K562 (cell line): Measurements from ENCODE around the gene GOLGA5. TPM values are rescaled to one million over a fixed set of nuclear protein-coding genes. Genes with fewer than 3 reads are reported as not detected.

Source experiments
- CBFA2T2 ChIP-seq: fragments of 450-650 bp; conservative IDR thresholded peaks from 2 replicates; pipeline ENCODE4 v1.6.1; 2017; ENCODE audit warnings: mild to moderate bottlenecking
- GABPB1 ChIP-seq: sonication (generic); formaldehyde crosslinking; IDR thresholded peaks from 2 replicates; pipeline ENCODE4 v1.8.0; 2022; ENCODE audit warnings: mild to moderate bottlenecking, missing genetic modification reagents
- IFI16 ChIP-seq: fragments of 250-450 bp; sonication (Bioruptor Pico); IDR thresholded peaks from 2 replicates; pipeline ENCODE4 v2.1.2; 2022; ENCODE audit warnings: mild to moderate bottlenecking, inconsistent platforms
- MEF2D ChIP-seq: conservative IDR thresholded peaks from 2 replicates; pipeline ENCODE4 v1.6.1; 2016; ENCODE audit warnings: low read depth, missing genetic modification characterization, missing compliant biosample characterization
- NFIX ChIP-seq: fragments of 250-450 bp; sonication (Bioruptor Pico); IDR thresholded peaks from 2 replicates; pipeline ENCODE4 v1.4.0; 2020; ENCODE audit warnings: low read depth, mild to moderate bottlenecking, moderate library complexity
- POLR2AphosphoS2 ChIP-seq: IDR thresholded peaks from 2 replicates; pipeline ENCODE4 v1.6.1; 2012; ENCODE audit warnings: low read length, improper control_type of control experiment
- SMARCA4 ChIP-seq: fragments of 450-650 bp; IDR thresholded peaks from 2 replicates; pipeline ENCODE4 v1.6.1; 2016
- ZFP30 ChIP-seq: fragments of 250-450 bp; sonication (Bioruptor Pico); IDR thresholded peaks from 2 replicates; pipeline ENCODE4 v1.8.0; 2022; ENCODE audit warnings: moderate library complexity, mild to moderate bottlenecking, inconsistent platforms, borderline replicate concordance
- ZNF57 ChIP-seq: fragments of 450-650 bp; formaldehyde crosslinking; IDR thresholded peaks from 2 replicates; pipeline ENCODE4 v1.4.0; 2020; ENCODE audit warnings: mild to moderate bottlenecking, moderate library complexity
- polyA plus RNA-seq, 8 experiments: library from polyadenylated mRNA; depleted of rRNA in 4 of 8; stranded (reverse) in 5 of 8; unstranded in 3 of 8; fragments of >200 nt; fragmentation: Nextera tagmentation in 2 of 8; fragmentation: Illumina TruSeq in 1 of 8; extraction: Ambion mirVana in 2 of 8; extraction: Trizol in 1 of 8; gene quantifications; 2 replicates each; pipeline versions ENCODE4 v1.2.1 to v1.2.3, GENCODE V29; 2011 to 2014; ENCODE audit warnings: inconsistent platforms in 1 of 8, missing spikeins in 1 of 8
- total RNA-seq, 7 experiments: library from RNA; depleted of rRNA in 6 of 7; stranded (reverse); fragments of >200 nt in 6 of 7; fragmentation: Illumina TruSeq in 2 of 7; extraction: Trizol in 2 of 7; gene quantifications; 2 replicates each; pipeline versions ENCODE4 v1.2.1 to v1.2.3, GENCODE V29; 2011 to 2021; ENCODE audit warnings: low replicate concordance in 1 of 7
- TF ChIP-seq, protein P1 (sequence below): fragments of 450-650 bp; IDR thresholded peaks from 2 replicates; pipeline ENCODE4 v1.6.1; 2017; ENCODE audit warnings: antibody characterized with exemption, mild to moderate bottlenecking
- TF ChIP-seq, protein P2 (sequence below): fragments of 450-650 bp; formaldehyde crosslinking; conservative IDR thresholded peaks from 2 replicates; pipeline ENCODE4 v1.4.0; 2022; ENCODE audit warnings: mild to moderate bottlenecking, missing genetic modification characterization
- TF ChIP-seq, protein P3 (sequence below): fragments of 250-450 bp; sonication (Bioruptor Pico); IDR thresholded peaks from 2 replicates; pipeline ENCODE4 v1.6.1; 2021; ENCODE audit warnings: mild to moderate bottlenecking
- TF ChIP-seq, protein P4 (sequence below): fragments of 250-450 bp; sonication (Bioruptor Pico); IDR thresholded peaks from 2 replicates; pipeline ENCODE4 v1.8.0; 2021; ENCODE audit warnings: borderline replicate concordance, mild to moderate bottlenecking, moderate library complexity; ENCODE audit not compliant: poor library complexity, severe bottlenecking
- TF ChIP-seq, protein P5 (sequence below): sonication (generic); formaldehyde crosslinking; IDR thresholded peaks from 2 replicates; pipeline ENCODE4 v1.8.0; 2022; ENCODE audit warnings: missing genetic modification reagents, mild to moderate bottlenecking, borderline replicate concordance
- TF ChIP-seq, protein P6 (sequence below): fragments of 250-450 bp; sonication (Bioruptor Pico); IDR thresholded peaks from 2 replicates; pipeline ENCODE4 v1.5.0; 2020; ENCODE audit warnings: mild to moderate bottlenecking, borderline replicate concordance

GOLGA5 gene
- total and polyA plus RNA-seq, 9 of the 15 experiments (the other 6 are each of a cell fraction or from before 2014, with no cell fraction given): 5.7 to 19.6 (median 12.7) TPM

DNA sequence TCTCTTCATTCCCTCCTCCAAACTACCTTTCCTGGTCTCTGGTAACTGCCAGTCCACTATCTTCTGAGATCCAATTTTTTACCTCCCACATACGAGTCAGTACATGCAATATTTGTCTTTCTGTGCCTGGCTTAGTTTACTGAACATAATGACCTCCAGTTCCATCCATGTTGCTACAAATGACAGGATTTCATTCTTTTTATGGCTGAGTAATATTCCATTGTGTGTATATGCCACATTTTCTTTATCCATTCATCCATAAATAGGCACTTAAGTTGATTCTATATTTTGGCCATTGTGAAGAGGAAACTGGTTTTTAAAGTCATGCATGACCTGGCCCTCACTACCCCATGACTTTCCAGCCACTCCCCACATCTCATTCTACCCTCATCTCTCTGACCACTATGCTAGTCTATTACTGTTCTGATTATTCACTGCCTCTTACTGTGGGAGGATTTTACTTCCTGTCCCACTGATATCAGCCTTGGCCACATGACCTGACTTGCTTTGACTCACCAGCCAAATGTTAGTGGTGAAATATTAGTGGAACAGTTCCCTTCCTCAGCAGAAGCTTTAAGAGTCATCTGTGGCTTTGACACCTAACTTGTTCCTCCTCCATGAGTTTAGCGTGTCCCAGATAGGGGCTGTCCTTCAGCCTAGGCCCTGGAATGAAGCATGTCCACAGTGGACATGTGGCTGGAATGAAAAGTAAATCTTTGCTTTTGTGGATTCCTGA lies 52.2 kb downstream of the GOLGA5 start (continued):
- TF ChIP-seq, protein P1, sequence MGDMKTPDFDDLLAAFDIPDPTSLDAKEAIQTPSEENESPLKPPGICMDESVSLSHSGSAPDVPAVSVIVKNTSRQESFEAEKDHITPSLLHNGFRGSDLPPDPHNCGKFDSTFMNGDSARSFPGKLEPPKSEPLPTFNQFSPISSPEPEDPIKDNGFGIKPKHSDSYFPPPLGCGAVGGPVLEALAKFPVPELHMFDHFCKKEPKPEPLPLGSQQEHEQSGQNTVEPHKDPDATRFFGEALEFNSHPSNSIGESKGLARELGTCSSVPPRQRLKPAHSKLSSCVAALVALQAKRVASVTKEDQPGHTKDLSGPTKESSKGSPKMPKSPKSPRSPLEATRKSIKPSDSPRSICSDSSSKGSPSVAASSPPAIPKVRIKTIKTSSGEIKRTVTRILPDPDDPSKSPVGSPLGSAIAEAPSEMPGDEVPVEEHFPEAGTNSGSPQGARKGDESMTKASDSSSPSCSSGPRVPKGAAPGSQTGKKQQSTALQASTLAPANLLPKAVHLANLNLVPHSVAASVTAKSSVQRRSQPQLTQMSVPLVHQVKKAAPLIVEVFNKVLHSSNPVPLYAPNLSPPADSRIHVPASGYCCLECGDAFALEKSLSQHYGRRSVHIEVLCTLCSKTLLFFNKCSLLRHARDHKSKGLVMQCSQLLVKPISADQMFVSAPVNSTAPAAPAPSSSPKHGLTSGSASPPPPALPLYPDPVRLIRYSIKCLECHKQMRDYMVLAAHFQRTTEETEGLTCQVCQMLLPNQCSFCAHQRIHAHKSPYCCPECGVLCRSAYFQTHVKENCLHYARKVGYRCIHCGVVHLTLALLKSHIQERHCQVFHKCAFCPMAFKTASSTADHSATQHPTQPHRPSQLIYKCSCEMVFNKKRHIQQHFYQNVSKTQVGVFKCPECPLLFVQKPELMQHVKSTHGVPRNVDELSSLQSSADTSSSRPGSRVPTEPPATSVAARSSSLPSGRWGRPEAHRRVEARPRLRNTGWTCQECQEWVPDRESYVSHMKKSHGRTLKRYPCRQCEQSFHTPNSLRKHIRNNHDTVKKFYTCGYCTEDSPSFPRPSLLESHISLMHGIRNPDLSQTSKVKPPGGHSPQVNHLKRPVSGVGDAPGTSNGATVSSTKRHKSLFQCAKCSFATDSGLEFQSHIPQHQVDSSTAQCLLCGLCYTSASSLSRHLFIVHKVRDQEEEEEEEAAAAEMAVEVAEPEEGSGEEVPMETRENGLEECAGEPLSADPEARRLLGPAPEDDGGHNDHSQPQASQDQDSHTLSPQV: no peak
- TF ChIP-seq ZFP30 (CRISPR knock-in tag) (no peak), CBFA2T2 (peak; percentile 48; the same call in 1 of the 2 replicates), NFIX (CRISPR knock-in tag) (no peak), MEF2D (tag) (no peak; the same call in 1 of the 2 replicates), IFI16 (CRISPR knock-in tag) (no peak), ZNF57 (CRISPR knock-in tag) (no peak), SMARCA4 (peak; percentile 64; the same call in 1 of the 2 replicates), GABPB1 (CRISPR knock-in tag) (no peak), POLR2AphosphoS2 (no peak)
- TF ChIP-seq, protein P2, sequence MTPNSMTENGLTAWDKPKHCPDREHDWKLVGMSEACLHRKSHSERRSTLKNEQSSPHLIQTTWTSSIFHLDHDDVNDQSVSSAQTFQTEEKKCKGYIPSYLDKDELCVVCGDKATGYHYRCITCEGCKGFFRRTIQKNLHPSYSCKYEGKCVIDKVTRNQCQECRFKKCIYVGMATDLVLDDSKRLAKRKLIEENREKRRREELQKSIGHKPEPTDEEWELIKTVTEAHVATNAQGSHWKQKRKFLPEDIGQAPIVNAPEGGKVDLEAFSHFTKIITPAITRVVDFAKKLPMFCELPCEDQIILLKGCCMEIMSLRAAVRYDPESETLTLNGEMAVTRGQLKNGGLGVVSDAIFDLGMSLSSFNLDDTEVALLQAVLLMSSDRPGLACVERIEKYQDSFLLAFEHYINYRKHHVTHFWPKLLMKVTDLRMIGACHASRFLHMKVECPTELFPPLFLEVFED: no peak
- TF ChIP-seq, protein P3, sequence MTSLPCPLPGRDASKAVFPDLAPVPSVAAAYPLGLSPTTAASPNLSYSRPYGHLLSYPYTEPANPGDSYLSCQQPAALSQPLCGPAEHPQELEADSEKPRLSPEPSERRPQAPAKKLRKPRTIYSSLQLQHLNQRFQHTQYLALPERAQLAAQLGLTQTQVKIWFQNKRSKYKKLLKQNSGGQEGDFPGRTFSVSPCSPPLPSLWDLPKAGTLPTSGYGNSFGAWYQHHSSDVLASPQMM (CRISPR knock-in tag): no peak
- TF ChIP-seq, protein P4, sequence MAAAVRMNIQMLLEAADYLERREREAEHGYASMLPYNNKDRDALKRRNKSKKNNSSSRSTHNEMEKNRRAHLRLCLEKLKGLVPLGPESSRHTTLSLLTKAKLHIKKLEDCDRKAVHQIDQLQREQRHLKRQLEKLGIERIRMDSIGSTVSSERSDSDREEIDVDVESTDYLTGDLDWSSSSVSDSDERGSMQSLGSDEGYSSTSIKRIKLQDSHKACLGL: no peak
- TF ChIP-seq, protein P5, sequence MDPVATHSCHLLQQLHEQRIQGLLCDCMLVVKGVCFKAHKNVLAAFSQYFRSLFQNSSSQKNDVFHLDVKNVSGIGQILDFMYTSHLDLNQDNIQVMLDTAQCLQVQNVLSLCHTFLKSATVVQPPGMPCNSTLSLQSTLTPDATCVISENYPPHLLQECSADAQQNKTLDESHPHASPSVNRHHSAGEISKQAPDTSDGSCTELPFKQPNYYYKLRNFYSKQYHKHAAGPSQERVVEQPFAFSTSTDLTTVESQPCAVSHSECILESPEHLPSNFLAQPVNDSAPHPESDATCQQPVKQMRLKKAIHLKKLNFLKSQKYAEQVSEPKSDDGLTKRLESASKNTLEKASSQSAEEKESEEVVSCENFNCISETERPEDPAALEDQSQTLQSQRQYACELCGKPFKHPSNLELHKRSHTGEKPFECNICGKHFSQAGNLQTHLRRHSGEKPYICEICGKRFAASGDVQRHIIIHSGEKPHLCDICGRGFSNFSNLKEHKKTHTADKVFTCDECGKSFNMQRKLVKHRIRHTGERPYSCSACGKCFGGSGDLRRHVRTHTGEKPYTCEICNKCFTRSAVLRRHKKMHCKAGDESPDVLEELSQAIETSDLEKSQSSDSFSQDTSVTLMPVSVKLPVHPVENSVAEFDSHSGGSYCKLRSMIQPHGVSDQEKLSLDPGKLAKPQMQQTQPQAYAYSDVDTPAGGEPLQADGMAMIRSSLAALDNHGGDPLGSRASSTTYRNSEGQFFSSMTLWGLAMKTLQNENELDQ (CRISPR knock-in tag): no peak
- TF ChIP-seq, protein P6, sequence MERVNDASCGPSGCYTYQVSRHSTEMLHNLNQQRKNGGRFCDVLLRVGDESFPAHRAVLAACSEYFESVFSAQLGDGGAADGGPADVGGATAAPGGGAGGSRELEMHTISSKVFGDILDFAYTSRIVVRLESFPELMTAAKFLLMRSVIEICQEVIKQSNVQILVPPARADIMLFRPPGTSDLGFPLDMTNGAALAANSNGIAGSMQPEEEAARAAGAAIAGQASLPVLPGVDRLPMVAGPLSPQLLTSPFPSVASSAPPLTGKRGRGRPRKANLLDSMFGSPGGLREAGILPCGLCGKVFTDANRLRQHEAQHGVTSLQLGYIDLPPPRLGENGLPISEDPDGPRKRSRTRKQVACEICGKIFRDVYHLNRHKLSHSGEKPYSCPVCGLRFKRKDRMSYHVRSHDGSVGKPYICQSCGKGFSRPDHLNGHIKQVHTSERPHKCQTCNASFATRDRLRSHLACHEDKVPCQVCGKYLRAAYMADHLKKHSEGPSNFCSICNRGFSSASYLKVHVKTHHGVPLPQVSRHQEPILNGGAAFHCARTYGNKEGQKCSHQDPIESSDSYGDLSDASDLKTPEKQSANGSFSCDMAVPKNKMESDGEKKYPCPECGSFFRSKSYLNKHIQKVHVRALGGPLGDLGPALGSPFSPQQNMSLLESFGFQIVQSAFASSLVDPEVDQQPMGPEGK (CRISPR knock-in tag): no peak
